CD4-positive, alpha-beta T cell (primary cell): ENCODE measurements around the gene SETBP1. TPM values are rescaled to one million over a fixed set of nuclear protein-coding genes. Genes with fewer than 3 reads are reported as not detected.

Experiments
- ATAC-seq: fragments of 200-7000 bp; cut with Tn5 transposase; one replicate; pipeline ENCODE4 v1.10.0; 2022; ENCODE audit warnings: mild to moderate bottlenecking; ENCODE audit not compliant: poor library complexity
- CTCF ChIA-PET: fragments of 350-600 bp; sonication (Branson Sonifier 250); formaldehyde crosslinking; loops from one replicate; lab custom pipeline; 2021; ENCODE audit warnings: antibody characterized with exemption, inconsistent platforms; lab: Charles Lee
- POLR2A ChIA-PET: fragments of 350-600 bp; sonication (Branson Sonifier 250); formaldehyde crosslinking; loops from one replicate; lab custom pipeline; 2021; ENCODE audit warnings: antibody characterized with exemption, inconsistent platforms; lab: Charles Lee
- DNase-seq, 14 experiments: peaks; one replicate each; pipeline ENCODE4 v3.0.0-alpha.2; 2013 to 2020; ENCODE audit warnings: mixed read lengths in 2 of 14
- H3K27ac ChIP-seq, 2 donors: one replicate each; pipeline versions ENCODE4 v1.5.1 to v1.7.0; 2013; ENCODE audit warnings: low read length in 2 of 2, low read depth in 1 of 2, mild to moderate bottlenecking in 1 of 2
- H3K27me3 ChIP-seq, 2 experiments: 1 replicate in 1 of 2; 2 replicates in 1 of 2; pipeline versions ENCODE4 v1.6.1 to v1.7.0; 2013; ENCODE audit warnings: low read length in 2 of 2, control low read depth in 1 of 2, mild to moderate bottlenecking in 1 of 2, moderate library complexity in 1 of 2; ENCODE audit not compliant: insufficient read depth in 2 of 2, control insufficient read depth in 1 of 2
- H3K36me3 ChIP-seq: one replicate; pipeline ENCODE4 v1.6.1; 2013; ENCODE audit warnings: low read length, control low read depth; ENCODE audit not compliant: insufficient read depth
- H3K4me1 ChIP-seq: one replicate; pipeline ENCODE4 v1.6.1; 2013; ENCODE audit warnings: low read length, control low read depth; ENCODE audit not compliant: insufficient read depth
- H3K4me3 ChIP-seq: one replicate; pipeline ENCODE4 v1.5.1; 2013; ENCODE audit warnings: mild to moderate bottlenecking, low read length, moderate library complexity
- H3K9me3 ChIP-seq, 2 experiments: 1 replicate in 1 of 2; 2 replicates in 1 of 2; pipeline versions ENCODE4 v1.6.1 to v1.7.0; 2013; ENCODE audit warnings: low read length in 2 of 2, mild to moderate bottlenecking in 2 of 2, control low read depth in 1 of 2, moderate library complexity in 1 of 2; ENCODE audit not compliant: control insufficient read depth in 1 of 2, insufficient read depth in 1 of 2
- H3K27ac Mint-ChIP-seq: one replicate; pipeline ENCODE4 v1.8.0; 2020; ENCODE audit warnings: mixed read lengths
- H3K27me3 Mint-ChIP-seq: one replicate; pipeline ENCODE4 v1.8.0; 2021; ENCODE audit warnings: mixed read lengths
- H3K36me3 Mint-ChIP-seq: one replicate; pipeline ENCODE4 v1.8.0; 2021; ENCODE audit warnings: low read depth, mixed read lengths
- H3K4me1 Mint-ChIP-seq: one replicate; pipeline ENCODE4 v1.8.0; 2021; ENCODE audit warnings: low read depth, mixed read lengths
- H3K4me3 Mint-ChIP-seq: one replicate; pipeline ENCODE4 v1.8.0; 2020; ENCODE audit warnings: mild to moderate bottlenecking, mixed read lengths
- H3K9me3 Mint-ChIP-seq: one replicate; pipeline ENCODE4 v1.8.0; 2020; ENCODE audit warnings: mixed read lengths
- CTCF ChIP-seq: fragments of 200-600 bp; IDR thresholded peaks from one replicate; pipeline ENCODE4 v1.8.0; 2022; ENCODE audit warnings: antibody characterized with exemption, mild to moderate bottlenecking
- intact Hi-C, 2 experiments: fragments of 100-400 bp; cut with DNase I in 1 of 2; cut with micrococcal nuclease in 1 of 2; formaldehyde crosslinking; loops; one replicate each; pipeline versions ENCODE4 v1.15.1 to v1.9.0; 2023 to 2025; cut with DNase I, micrococcal nuclease
- total RNA-seq, 174 experiments: library from RNA in 2 of 174; stranded (reverse) in 2 of 174; gene quantifications; one replicate each; pipeline ENCODE4 v1.2.3 and lab custom pipeline; 2021 to 2026

SETBP1 gene
- total RNA-seq, 2 experiments from 2014 or later = 0.25 to 0.41 TPM

GRCh38 chr18:44973282-44973681 is 292.6 kb downstream of the SETBP1 start:
- no peaks in the 10 kb centered on the region for H3K9me3 ChIP-seq
- TF ChIP-seq CTCF = no peak
- no peaks in the 10 kb centered on the region for H3K9me3 Mint-ChIP-seq
- DNase-seq (peak in 2 of 14 experiments; percentile 2 to 22), ATAC-seq (no peak)
- H3K4me1 ChIP-seq = no peaks in the 10 kb centered on the region
- no peaks in the 10 kb centered on the region for H3K4me1 Mint-ChIP-seq
- intact Hi-C loops = no loop called here
- H3K4me3 Mint-ChIP-seq = no peak overlapping the region
- H3K27ac Mint-ChIP-seq = no peak overlapping the region
- CTCF ChIA-PET = no interaction called here
- H3K27me3 ChIP-seq = no peaks in the 10 kb centered on the region
- no peaks in the 10 kb centered on the region for H3K27me3 Mint-ChIP-seq
- H3K27ac ChIP-seq = no peak overlapping the region
- POLR2A ChIA-PET = no interaction called here
- no peak overlapping the region for H3K4me3 ChIP-seq
- H3K36me3 ChIP-seq = no peaks in the 10 kb centered on the region
- no peaks in the 10 kb centered on the region for H3K36me3 Mint-ChIP-seq

GRCh38 chr18:44974174-44974573 is 293.5 kb downstream of the SETBP1 start:
- ChIA-PET CTCF (no interaction called here), POLR2A (no interaction called here)
- Mint-ChIP-seq H3K4me1 (no peaks in the 10 kb centered on the region), H3K36me3 (no peaks in the 10 kb centered on the region), H3K4me3 (no peak overlapping the region), H3K27ac (no peak overlapping the region), H3K9me3 (no peaks in the 10 kb centered on the region), H3K27me3 (no peaks in the 10 kb centered on the region)
- intact Hi-C loops = no loop called here
- Histone ChIP-seq H3K4me1 (no peaks in the 10 kb centered on the region), H3K27me3 (no peaks in the 10 kb centered on the region), H3K4me3 (no peak overlapping the region), H3K27ac (no peak overlapping the region), H3K9me3 (no peaks in the 10 kb centered on the region), H3K36me3 (no peaks in the 10 kb centered on the region)
- no peak for DNase-seq
- ATAC-seq = no peak
- no peak for TF ChIP-seq CTCF

GRCh38 chr18:44977856-44978255 is 297.2 kb downstream of the SETBP1 start:
- no peak overlapping the region for H3K4me3 ChIP-seq
- H3K27me3 Mint-ChIP-seq = no peaks in the 10 kb centered on the region
- no peaks in the 10 kb centered on the region for H3K27me3 ChIP-seq
- no peaks in the 10 kb centered on the region for H3K36me3 ChIP-seq
- intact Hi-C loops = no loop called here
- no peaks in the 10 kb centered on the region for H3K4me1 ChIP-seq
- CTCF ChIA-PET = no interaction called here
- POLR2A ChIA-PET = no interaction called here
- no peak for DNase-seq
- H3K4me3 Mint-ChIP-seq = no peak overlapping the region
- no peaks in the 10 kb centered on the region for H3K4me1 Mint-ChIP-seq
- H3K9me3 ChIP-seq = no peaks in the 10 kb centered on the region
- H3K36me3 Mint-ChIP-seq = no peaks in the 10 kb centered on the region
- H3K27ac Mint-ChIP-seq = no peak overlapping the region
- no peaks in the 10 kb centered on the region for H3K9me3 Mint-ChIP-seq
- no peak for TF ChIP-seq CTCF
- no peak for ATAC-seq
- no peak overlapping the region for H3K27ac ChIP-seq
